ENCODE results near the gene SNX19. TPM values are rescaled to one million over a fixed set of nuclear protein-coding genes. Genes with fewer than 3 reads are reported as not detected.

SNX19 gene
- total RNA-seq, 4 donors from 2014 or later, result 89.8 to 193 (median 137) TPM

GRCh38 chr11:130882138-130882551 lies 34.1 kb downstream of the SNX19 start:
- in situ Hi-C loops (cut with MboI; ENCODE audit: low pct_ligation_motif_present in 1 of 4, low pct_unique_long_range_greater_than_20kb in 1 of 4, low sequenced_read_pairs in 3 of 4) (no loop called here), intact Hi-C loops (cut with DNase I; ENCODE audit: low total_unique reads) (no loop called here)
- peaks cover 0 to 6% (median 0%) of the 10 kb centered on the region in 4 donors for H3K4me1 ChIP-seq
- WGBS, 2 donors (ENCODE audit: low coverage in 1 of 2), result 78% methylated on average over 5 of the region's 5 CpGs; no CpG with 5 or more reads in 1 of the 2 donors
- DNase-seq, result no peak
- H3K36me3 ChIP-seq, result peaks cover 0 to 55% (median 22%) of the 10 kb centered on the region in 4 donors
- H3K4me3 ChIP-seq, result no peak overlapping the region
- H3K9me3 ChIP-seq, result no peaks in the 10 kb centered on the region
- TF ChIP-seq POLR2AphosphoS5 (IDR thresholded peaks at IDR 0.05), result no peak
- TF ChIP-seq POLR2A (IDR thresholded peaks at IDR 0.05), result no peak
- TF ChIP-seq EP300 (IDR thresholded peaks at IDR 0.05; ENCODE audit: low read depth), result no peak
- no peak for TF ChIP-seq CTCF (IDR thresholded peaks at IDR 0.05)
- H3K27ac ChIP-seq, result no peak overlapping the region
- no peaks in the 10 kb centered on the region for H3K27me3 ChIP-seq

- H3K4me1 ChIP-seq, result peaks cover 0 to 4% (median 0%) of the 10 kb centered on the region in 4 donors
- in situ Hi-C loops (cut with MboI; ENCODE audit: low pct_ligation_motif_present in 1 of 4, low pct_unique_long_range_greater_than_20kb in 1 of 4, low sequenced_read_pairs in 3 of 4) (no loop called here), intact Hi-C loops (cut with DNase I; ENCODE audit: low total_unique reads) (no loop called here)
- H3K9me3 ChIP-seq, result no peaks in the 10 kb centered on the region
- H3K4me3 ChIP-seq, result no peak overlapping the region
- H3K27me3 ChIP-seq, result no peaks in the 10 kb centered on the region
- H3K36me3 ChIP-seq, result peaks cover 0 to 53% (median 24%) of the 10 kb centered on the region in 4 donors
- H3K27ac ChIP-seq, result no peak overlapping the region
- no peak for DNase-seq
- 82 to 93% methylated on average over 4 to 7 of the region's 7 CpGs for WGBS, 2 donors (ENCODE audit: low coverage in 1 of 2)
- no peak for TF ChIP-seq EP300 (IDR thresholded peaks at IDR 0.05; ENCODE audit: low read depth)
These were observed 34.7 kb downstream of the SNX19 start for GRCh38 chr11:130881475-130882137.

- intact Hi-C loops (cut with DNase I; ENCODE audit: low total_unique reads) (no loop called here), in situ Hi-C loops (cut with MboI; ENCODE audit: low pct_ligation_motif_present in 1 of 4, low pct_unique_long_range_greater_than_20kb in 1 of 4, low sequenced_read_pairs in 3 of 4) (no loop called here)
- Histone ChIP-seq H3K9me3 (no peaks in the 10 kb centered on the region), H3K36me3 (peaks cover 0 to 49% (median 24%) of the 10 kb centered on the region in 4 donors), H3K27ac (no peak overlapping the region), H3K4me1 (no peaks in the 10 kb centered on the region), H3K27me3 (no peaks in the 10 kb centered on the region), H3K4me3 (no peak overlapping the region)
- TF ChIP-seq POLR2AphosphoS5 (IDR thresholded peaks at IDR 0.05) (no peak), EP300 (IDR thresholded peaks at IDR 0.05; ENCODE audit: low read depth) (no peak), CTCF (IDR thresholded peaks at IDR 0.05) (no peak), POLR2A (IDR thresholded peaks at IDR 0.05) (no peak)
- DNase-seq, result no peak
These were observed 36.4 kb downstream of the SNX19 start for GRCh38 chr11:130879836-130880235.

- no peak for DNase-seq
- peaks cover 0 to 34% (median 16%) of the 10 kb centered on the region in 4 donors for H3K36me3 ChIP-seq
These were observed 39.1 kb downstream of the SNX19 start for GRCh38 chr11:130876931-130877915.

More at GRCh38 chr11:130876931-130877915, 39.1 kb downstream of the SNX19 start:
- WGBS, 2 donors (ENCODE audit: low coverage in 1 of 2), result 70 to 76% methylated on average over 6 of the region's 6 CpGs
- in situ Hi-C loops (cut with MboI; ENCODE audit: low pct_ligation_motif_present in 1 of 4, low pct_unique_long_range_greater_than_20kb in 1 of 4, low sequenced_read_pairs in 3 of 4), result no loop called here
- peak overlapping the region; percentile 9 to 54 (median 41) for H3K27ac ChIP-seq
- H3K9me3 ChIP-seq, result no peaks in the 10 kb centered on the region
- H3K4me3 ChIP-seq, result no peak overlapping the region
- no peaks in the 10 kb centered on the region for H3K27me3 ChIP-seq
- intact Hi-C loops (cut with DNase I; ENCODE audit: low total_unique reads), result no loop called here
- peaks cover 0 to 4% (median under 1%) of the 10 kb centered on the region in 4 donors for H3K4me1 ChIP-seq
- TF ChIP-seq CTCF (IDR thresholded peaks at IDR 0.05) (no peak), POLR2A (IDR thresholded peaks at IDR 0.05) (no peak), EP300 (IDR thresholded peaks at IDR 0.05; ENCODE audit: low read depth) (no peak), POLR2AphosphoS5 (IDR thresholded peaks at IDR 0.05) (no peak)
